Right renal pelvis (tissue), 4 donors: ENCODE measurements around the gene TJP2. TPM values are rescaled to one million over a fixed set of nuclear protein-coding genes. Genes with fewer than 3 reads are reported as not detected.

ENCODE experiments used
- DNase-seq, 4 donors: peaks; one replicate each; pipeline ENCODE4 v3.0.0-alpha.2; 2013; ENCODE audit warnings: low read depth in 4 of 4, low spot score in 3 of 4, missing footprints in 1 of 4
- polyA plus RNA-seq, 4 donors: library from polyadenylated mRNA; unstranded; fragments of 120-200 nt; gene quantifications; one replicate each; pipeline ENCODE4 v1.2.1, GENCODE V29; 2013; ENCODE audit not compliant: insufficient read length in 4 of 4

Gene TJP2
- polyA plus RNA-seq, 4 donors = 94.7 to 117 (median 97.5) TPM

DNA sequence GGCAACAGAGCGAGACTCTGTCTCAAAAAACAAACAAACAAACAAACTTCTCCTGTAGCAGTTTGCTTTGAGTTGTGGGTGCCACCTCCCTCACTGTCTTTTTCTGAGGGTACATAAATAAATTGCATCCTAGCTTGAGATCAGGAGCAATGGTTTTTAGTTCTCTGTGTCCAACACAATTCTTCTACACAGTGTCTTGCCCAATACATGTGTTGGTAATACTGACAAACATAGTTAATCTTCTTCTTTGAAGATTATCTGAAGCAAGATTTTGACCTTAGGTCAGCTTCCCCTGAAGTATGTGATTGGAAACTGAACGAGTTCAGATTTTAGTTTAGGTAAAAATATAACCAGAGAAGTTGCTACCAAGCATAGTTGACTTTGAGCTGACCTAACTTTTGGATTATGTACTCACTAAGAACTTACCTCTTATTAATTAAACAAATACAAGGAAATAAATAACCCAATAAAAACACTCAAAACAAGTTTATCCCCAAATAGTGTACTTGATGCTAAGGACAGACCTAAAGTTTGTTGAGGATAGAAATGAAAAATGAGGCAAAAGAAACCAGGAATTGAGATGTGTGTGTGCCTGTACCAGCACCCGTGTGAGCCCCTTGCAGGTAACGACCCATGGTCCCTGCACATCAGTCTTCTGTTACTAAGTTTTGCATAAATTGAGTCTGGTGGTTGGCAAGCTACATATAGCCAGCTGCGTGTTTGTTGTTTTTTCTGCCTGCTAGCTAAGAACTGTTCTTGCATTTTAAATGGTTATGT lies 16.2 kb downstream of the TJP2 start:
- DNase-seq = no peak

DNA sequence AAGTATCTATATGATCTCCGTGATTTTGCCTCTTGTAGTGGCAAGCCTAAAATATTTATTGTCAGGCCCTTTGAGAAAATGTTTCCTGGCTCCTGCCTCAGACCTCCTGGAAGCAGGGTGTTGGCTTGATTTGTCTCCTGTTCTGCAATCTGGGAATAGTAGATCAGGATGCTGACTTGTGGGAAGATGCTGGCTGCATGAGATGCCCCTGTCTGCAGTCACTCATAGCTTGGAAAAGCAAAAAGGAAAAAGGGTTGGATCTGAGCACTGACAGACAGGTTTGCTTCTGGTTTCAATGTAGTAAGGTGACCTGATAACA lies 16.7 kb downstream of the TJP2 start:
- no peak for DNase-seq

DNA sequence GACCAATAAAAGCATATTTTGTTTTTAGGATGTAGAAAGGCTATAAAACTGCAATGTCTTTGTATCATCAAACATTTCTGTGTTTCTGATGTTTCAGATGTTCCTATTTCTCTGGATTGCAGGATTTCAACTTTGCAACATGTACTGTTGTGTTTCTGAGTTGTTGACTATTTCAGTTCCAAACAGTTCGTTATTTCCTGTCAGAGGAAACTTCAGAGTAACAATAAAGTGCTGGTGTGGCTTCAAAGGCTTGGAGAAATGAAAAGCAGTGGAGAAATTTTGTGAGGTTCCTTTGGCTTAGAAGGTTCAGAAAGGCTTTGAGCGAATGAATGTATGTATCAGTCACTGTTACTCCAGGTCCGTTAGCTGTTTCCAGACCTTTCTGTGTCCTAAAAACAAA lies 17.2 kb downstream of the TJP2 start:
- no peak for DNase-seq

DNA sequence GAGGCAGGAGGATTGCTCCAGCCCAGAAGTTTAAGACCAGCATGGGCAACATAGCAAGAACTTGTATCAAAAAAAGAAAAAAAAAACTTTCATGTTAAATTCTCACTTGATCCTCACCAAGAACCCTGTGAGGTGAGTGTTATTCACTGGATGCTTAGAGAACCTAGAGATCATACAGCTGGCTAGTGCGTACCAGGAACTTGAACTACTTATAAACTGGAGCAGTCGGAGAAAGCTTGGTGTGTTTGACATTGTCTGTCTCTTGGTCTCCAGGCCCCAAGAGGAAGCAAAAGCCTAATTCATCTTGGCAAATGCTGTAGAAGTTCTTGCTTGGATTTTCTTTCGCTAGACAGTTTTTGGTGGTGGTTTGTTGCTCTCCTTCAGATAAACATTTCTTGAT lies 18.1 kb downstream of the TJP2 start:
- DNase-seq = no peak

DNA sequence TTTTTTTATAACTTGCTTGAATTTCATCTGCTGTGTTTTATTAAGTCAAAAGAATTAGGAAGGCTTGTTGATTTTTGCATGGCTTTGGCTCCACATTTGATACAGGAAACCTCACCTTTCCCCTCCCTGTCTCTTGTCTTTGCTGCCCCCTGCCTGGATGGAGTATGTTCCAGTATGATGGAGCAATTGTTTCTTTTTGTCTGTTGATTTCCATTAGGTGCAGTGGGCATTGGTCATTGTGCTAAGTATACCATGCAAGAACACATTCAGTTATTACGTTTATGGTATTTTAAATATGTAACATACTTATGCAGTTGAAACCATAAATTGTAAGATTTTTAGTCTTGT lies 19.6 kb downstream of the TJP2 start:
- no peak for DNase-seq

DNA sequence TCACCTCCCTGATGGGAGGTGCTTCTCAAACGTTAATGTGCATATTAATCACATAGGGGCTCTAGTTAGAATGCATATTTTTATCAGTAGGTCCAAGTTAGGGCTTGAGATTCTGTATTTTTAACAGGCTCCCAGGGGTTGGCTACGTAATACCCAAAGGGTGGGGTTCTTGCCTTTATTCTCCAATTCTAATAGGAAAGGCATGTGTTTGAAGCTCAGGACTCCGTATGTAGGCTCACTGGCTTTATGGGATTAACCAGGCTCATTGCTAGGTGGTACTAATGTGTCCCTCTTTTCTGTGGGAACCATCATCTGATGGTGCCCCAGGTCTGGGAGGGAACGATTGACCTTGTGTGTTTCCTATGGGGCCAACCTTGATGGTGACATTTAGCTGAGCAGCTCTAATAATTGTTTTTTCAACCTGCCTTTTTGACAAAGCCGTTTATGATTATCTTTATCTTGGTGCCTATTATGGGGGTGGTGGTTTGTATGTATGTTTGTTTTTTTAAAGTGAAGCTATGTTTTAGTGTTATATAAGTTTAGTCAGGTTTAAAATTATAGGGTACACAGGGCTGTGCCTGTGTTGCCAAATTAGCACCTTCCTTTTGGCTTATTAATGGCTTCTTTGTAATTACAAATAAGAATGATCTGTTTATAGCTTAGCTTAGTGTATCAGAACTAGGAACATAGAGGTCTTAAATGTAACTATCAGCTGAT lies 20.8 kb downstream of the TJP2 start:
- no peak for DNase-seq

DNA sequence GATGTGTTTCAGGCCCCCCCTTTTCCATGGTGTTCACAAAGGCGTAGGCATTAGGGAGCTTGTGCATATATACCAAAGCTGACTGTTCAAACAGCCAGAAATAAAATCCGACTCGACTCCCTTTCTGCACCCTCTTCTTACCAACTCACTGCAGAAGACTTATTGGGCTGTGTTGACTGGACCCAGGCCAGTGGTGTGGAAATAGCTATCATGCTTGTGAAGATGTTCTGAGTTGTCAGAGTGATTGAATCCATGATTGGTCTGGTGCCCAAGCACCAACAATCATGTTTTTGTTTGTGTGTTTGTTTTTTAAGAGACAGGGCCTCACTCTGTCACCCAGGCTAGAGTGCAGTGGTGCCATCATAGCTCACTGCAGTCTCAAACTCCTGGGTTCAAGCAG lies 21.6 kb downstream of the TJP2 start:
- DNase-seq = no peak

DNA sequence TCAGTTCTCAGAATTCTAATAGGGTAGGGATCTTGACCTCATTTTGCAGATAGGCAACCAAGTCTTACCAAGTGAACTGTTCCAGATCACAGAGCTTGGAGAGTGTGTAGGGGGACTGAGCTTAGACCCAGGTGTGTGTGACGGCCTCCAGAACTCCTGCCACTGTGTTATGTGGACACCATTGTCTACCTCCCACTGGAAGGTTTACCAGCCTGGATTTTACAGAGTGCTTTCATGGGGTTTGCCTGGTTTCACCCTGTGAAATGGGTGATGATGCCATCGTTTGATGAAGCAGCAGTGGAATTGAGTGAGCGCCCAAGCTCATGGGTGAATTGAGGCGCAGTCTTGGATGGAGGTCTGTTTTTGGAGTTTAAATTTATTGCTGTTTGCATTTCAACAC lies 23.6 kb downstream of the TJP2 start:
- no peak for DNase-seq

DNA sequence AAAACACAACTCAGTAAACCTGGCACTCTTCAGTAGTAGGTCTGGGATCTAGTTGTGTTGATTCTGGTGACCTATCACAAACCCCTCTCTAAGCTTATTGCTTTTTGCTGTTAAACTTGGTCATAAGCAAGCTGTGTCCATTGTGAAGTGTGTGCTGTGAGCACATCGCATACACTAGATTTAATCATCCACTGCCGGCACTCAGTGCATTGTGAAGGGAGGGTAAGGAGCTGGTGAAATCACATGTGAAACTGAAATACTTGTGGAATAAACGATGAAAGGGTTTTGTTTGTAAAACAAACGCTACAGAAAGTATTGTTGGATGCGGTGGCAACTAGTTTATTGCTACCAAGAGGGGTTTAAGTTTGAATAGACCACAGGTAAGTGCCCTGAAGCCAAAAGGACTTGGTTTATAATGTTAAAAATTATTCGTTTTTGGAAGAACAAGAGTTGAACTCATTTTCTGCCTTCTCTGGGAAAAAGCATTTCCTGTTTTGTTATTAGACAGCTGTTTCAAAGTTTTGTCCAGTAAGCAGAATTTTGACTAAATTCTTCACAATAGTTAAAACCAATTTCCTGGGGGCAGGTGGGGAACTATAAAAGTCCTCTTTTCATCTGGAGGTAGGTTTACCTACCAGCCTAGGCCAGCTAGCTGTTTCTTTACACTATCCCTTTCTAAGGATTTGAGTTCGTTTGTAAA lies 24.6 kb downstream of the TJP2 start:
- DNase-seq = no peak

DNA sequence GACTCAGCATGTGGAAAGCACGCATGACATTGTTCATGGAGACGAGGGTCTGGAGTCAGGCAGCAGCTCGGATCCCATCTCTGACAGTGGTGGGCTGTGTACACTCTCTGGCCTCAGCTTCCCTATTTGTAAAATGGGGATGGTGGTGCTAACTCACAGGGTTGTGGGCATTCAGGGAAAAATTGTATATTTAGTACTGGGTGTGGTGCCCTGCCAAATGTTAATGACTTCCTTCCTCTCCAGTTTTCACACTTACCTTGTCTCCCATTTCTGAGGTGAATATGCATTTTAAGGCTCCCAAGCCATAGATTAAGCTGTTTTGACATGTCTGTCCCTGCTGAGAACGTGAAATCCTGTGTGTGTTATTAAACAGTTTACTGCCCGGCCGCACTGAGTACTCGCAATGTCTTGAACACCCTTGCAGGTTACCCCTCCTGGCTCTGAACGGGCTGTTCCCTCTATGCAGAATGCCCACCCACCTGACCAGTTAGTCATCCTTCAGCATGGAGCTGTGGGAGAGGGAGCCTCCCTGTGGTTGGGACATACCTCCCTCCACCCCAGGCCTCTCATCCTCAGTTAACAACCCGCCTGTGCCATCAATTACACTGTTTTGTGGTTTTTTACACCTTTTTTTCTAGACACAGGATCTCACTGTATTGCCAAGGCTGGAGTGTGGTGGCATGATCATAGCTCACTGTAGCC lies 25.8 kb downstream of the TJP2 start:
- no peak for DNase-seq

DNA sequence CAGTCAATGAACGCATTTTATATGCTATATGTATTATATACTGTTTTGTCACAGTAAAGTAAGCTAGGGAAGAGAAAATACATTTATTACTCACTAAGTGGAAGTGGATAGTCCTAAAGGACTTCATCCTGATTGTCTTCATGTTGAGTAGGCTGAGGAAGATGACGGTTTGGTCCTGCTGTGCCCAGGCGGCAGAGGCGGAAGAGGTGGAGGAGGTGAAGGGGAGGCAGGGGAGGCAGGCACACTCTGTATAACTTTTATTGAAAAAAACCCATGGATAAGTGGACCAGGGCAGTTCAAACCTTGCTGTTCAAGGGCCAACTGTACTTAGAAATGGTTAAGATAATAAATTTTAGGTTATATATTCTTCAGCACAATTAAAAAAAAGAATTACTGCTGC lies 28.5 kb downstream of the TJP2 start:
- DNase-seq = no peak

DNA sequence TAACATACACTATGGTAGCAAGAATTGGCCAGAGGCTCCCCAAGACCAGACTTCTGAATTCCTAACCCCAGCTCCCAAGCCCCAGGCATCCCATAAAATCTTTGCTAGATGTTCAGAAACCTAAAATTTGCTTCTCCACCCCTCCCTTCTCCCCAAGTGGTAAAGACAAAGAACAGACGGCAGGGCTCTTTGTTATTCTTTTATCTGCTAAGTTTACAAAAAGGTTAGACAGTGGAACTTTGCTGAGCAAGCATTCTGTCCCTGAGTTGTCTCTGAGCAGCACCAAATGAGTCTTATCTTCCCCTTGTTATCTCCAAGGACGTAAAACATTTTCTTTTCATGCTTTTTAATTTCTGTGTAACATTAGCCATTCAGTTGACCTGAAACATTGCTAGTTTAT lies 30.2 kb downstream of the TJP2 start:
- no peak for DNase-seq

DNA sequence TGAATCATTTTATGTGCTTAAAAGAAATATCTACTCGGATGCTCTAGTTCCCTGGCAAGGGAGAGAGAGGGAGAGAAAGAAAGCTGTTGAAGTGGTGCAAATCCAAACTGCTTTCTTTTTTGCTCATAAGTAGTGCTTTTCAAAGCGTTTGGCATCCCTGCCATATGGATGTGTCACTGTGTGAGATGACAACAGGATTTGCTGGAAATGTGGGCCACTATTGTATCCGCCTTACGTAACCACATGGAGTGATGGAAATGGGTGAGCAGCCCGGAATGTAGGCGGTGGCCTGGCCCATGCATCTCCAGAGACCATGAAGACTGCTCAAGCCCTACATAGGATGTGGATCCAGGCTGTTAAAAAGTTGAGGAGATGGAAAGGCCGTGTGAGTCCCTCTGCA lies 30.8 kb downstream of the TJP2 start:
- no peak for DNase-seq

DNA sequence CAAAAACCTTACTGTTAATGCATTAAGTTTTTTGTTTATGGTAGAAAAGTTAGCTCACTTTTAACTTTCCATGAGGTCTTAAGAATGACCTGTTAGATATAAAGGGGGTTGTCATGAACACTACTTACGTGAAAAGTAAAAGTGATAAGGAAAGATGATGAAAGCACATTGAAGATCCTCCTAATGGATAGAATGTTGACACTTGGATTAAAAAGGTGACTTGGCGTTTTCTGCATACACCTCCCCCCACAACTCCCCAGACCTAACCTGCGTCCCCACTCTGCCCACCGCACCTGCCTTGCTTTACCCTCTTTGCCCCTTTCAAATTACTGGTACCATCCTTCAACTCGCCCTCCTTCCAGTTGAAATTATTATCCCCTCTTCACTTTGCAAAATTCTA lies 32.0 kb downstream of the TJP2 start:
- no peak for DNase-seq

DNA sequence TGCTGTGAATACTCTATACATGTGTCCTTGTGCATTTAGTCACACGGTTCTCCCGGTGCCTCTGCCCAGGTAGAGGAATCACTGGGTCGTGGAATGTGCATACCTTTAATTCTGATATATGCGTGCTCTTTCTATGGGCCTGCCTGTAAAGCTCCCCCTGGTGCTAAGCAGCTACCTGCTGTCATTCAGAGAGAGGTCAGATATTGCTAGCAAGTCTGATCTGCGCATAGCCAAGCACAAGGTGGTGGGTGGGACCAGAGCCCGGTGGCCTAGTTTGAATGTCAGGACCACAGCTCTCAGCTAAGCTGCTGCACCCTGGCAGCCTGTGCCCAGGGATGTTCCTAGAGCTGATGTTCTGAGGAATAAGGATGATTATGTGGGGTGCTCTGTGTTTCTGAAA lies 33.4 kb downstream of the TJP2 start:
- DNase-seq = no peak

DNA sequence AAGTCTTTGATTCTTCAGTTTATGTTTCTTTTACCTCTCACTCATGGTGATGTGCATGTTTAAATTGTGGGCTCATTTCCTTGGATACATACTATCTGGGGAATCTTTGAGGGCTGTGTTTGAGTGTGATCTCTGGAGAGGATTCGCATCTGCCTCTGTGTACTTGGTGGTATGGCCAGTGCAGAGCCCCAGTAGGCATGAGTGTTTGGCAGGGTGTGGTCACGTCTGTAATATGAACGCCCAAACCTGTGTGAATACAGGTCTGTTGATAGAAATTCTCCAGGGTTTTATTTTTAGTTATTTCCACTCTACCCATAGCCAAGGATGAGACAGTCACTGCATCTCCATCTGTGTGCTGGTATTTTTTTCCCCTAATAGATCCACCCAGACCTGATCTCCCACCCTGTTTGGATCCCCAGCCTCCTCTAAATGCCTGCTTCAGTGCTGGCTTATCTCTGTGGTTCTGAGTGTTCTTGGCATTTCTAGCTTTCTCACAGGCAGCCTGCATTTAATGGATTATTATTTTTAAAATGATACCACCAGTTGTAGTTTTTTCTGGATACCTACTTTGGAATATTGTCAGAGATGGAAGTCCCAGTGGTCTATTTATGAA lies 37.5 kb downstream of the TJP2 start:
- DNase-seq = no peak

DNA sequence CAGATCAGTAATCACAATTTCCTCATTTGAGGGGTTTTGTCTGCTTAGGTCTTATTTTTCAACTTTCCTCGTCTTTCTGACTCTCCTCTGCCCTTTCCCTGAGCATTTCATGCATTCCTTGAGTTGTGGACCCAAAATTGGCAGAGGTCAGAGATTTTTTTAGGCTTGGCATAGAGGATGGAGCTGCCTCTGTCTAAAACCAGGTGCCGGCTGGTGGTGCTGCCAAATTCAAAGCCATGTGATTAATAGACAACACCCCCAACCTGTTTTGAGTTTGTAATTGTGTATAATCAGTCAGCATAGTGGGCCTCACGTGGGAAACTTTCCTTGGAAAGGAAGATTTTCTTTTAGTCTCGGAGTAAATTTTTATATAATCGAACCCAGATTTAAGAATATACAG lies 39.6 kb downstream of the TJP2 start:
- DNase-seq = no peak

DNA sequence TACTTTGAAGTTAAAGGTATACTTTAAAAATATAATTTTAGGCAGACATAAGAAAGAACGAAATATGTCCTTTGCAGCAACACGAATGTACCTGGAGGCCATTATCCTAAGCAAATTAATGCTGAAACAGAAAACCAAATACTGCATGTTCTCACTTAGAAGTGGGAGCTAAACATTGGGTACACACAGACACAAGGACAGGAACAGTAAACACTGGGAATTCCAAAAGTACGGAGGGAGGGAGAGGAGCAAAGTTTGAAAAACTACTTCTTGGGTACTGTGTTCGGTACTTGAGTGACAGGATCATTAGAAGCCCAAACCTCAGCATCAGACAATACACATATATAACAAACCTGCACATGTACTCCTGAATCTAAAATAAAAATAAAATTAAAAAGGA lies 40.9 kb downstream of the TJP2 start:
- DNase-seq = no peak

DNA sequence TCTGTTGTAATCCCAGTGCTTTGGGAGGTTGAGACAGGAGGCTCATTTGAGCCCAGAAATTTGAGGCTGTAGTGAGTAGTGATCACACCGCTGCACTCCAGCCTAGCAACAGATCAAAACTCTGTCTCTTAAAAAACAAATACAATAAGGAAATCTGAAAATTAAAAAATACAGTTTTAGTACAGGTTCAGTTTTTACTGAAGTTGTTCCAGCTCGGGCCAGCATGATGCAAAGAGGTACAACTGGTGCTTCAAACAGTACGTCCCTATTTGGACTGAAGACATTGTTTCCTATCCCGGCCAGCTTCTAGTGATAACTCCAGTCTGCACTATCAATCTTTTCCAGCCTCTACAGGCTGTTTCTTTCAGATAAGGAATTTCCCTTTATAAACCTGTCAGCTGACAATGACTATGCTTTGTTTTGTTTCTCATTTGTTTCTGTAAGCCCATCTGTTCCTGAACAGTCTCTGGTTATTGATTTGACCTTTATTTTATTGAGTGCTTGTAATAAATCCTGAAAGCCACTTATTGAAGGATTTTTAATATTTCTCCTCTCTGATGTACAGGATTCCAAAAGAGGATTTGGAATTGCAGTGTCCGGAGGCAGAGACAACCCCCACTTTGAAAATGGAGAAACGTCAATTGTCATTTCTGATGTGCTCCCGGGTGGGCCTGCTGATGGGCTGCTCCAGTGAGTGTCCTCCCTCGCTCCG lies 41.9 kb downstream of the TJP2 start:
- DNase-seq = no peak

DNA sequence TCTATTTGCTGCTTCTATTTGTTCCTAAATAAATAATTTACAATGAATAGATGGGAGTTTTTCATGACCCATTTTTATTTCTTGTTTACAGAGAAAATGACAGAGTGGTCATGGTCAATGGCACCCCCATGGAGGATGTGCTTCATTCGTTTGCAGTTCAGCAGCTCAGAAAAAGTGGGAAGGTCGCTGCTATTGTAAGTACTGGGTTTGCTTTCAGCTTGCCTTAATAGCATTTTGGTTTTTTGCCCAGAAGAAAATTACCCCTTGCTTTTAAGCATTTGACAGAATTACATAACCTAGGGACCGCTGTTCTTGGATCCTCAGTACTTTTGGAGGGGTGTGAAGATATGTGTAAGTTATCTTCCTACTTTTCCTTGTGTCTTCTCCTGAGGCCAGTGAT lies 44.1 kb downstream of the TJP2 start:
- no peak for DNase-seq
